ENCODE results near the gene TWF2. TPM values are rescaled to one million over a fixed set of nuclear protein-coding genes. Genes with fewer than 3 reads are reported as not detected.
A peak's percentile ranks its signal among the peaks of the same experiment; 100 is the strongest.

The TWF2 gene
- total and polyA plus RNA-seq, 2 of the 13 experiments (the other 11 are each of a cell fraction or from before 2014, with no cell fraction given) = 45.5 to 108 TPM

- peaks cover 3 to 10% of the 10 kb centered on the region in 2 experiments; a peak in 4 of 5 replicates for H3K36me3 ChIP-seq (replicated peaks in 1 of 2; ENCODE audit: control insufficient read depth in 1 of 2, insufficient read depth in 2 of 2, low read length in 2 of 2)
- peaks cover 60% of the 10 kb centered on the region for H3K79me2 ChIP-seq (ENCODE audit: insufficient read depth, low read length)
- no peaks in the 10 kb centered on the region for H3K9me3 ChIP-seq (ENCODE audit: low read length)
- H3K4me1 ChIP-seq (ENCODE audit: insufficient read depth, low read length) = peaks cover 72% of the 10 kb centered on the region
- H4K20me1 ChIP-seq (ENCODE audit: insufficient read depth, low read length) = peaks cover 51% of the 10 kb centered on the region
- 3% methylated on average over 28 of the region's 28 CpGs for WGBS (ENCODE audit: low lambda C conversion rate)
- peak; percentile 54 for FAIRE-seq
- intact Hi-C loops (cut with micrococcal nuclease; ENCODE audit: unreplicated experiment) (no loop called here), in situ Hi-C loops (cut with HindIII; ENCODE audit: extremely low pct_ligation_motif_present, low pct_unique_long_range_greater_than_20kb) (no loop called here)
- no peak overlapping the region for H2AFZ ChIP-seq (ENCODE audit: low read length)
- peak overlapping the region; percentile 99 for H3K9ac ChIP-seq (ENCODE audit: insufficient read depth, low read depth, low read length)
- peak overlapping the region; percentile 95 for H3K27ac ChIP-seq (ENCODE audit: extremely low read length, insufficient read depth, low read length)
- ChIA-PET CTCF (ENCODE audit: low intra/inter-chr PET ratio, low total read pairs) (no interaction called here), POLR2A (interaction anchor here (0.8 to 5.3 kb wide), 11 partner anchors 12 to 123 kb away, joined by 3 to 165 read pairs (median 11); partner anchors contain the start of genes GLYCTK, POC1A and TWF2)
- no TSS peak for BruUV-seq (replicated peaks)
- peak overlapping the region; percentile 77 to 99 (median 94) for H3K4me3 ChIP-seq (replicated peaks in 1 of 3; ENCODE audit: insufficient read depth in 1 of 3, low read depth in 2 of 3, low read length in 3 of 3)
- peak overlapping the region; percentile 92 for H3K4me2 ChIP-seq (ENCODE audit: low read depth, low read length)
- ATAC-seq = peak; percentile 66
- DNase-seq (ENCODE audit: low spot score) = peak; percentile 55
- H3K27me3 ChIP-seq (ENCODE audit: control insufficient read depth in 1 of 2, insufficient read depth in 2 of 2, low read length in 2 of 2) = no peaks in the 10 kb centered on the region; a peak in 1 of 5 replicates
- TF ChIP-seq ARID4A (CRISPR knock-in tag; IDR thresholded peaks at IDR 0.05; ENCODE audit: borderline replicate concordance) (peak; percentile 66), ZNF629 (CRISPR knock-in tag; conservative IDR thresholded peaks at IDR 0.05) (no peak), ZNF382 (CRISPR knock-in tag; IDR thresholded peaks at IDR 0.05; ENCODE audit: borderline replicate concordance) (no peak), ZNF343 (CRISPR knock-in tag; IDR thresholded peaks at IDR 0.05) (peak; percentile 7; the same call in 1 of the 2 replicates), JARID2 (CRISPR knock-in tag; IDR thresholded peaks at IDR 0.05; ENCODE audit: insufficient replicate concordance) (no peak), HOXA5 (CRISPR knock-in tag; IDR thresholded peaks at IDR 0.05) (no peak), ZNF354B (CRISPR knock-in tag; IDR thresholded peaks at IDR 0.05) (no peak), ASH2L (IDR thresholded peaks at IDR 0.05; ENCODE audit: insufficient read length, low read depth, low read length) (peak; percentile 2), PAF1 (CRISPR knock-in tag; IDR thresholded peaks at IDR 0.05) (no peak), CTCF (CRISPR knock-in tag; IDR thresholded peaks at IDR 0.05) (no peak), REPIN1 (CRISPR knock-in tag; IDR thresholded peaks at IDR 0.05; ENCODE audit: borderline replicate concordance, low read depth) (no peak), SIN3B (IDR thresholded peaks at IDR 0.05; ENCODE audit: low read length) (no peak), NR0B2 (CRISPR knock-in tag; IDR thresholded peaks at IDR 0.05) (peak; percentile 28; the same call in 1 of the 2 replicates)
Observed at GRCh38 chr3:52277071-52277964, 38.4 kb upstream of the TWF2 start.
